HG03442 (cell line): ENCODE measurements around the gene NOX3.

Experiments
- ATAC-seq: cut with Tn5 transposase; IDR thresholded peaks from one replicate; pipeline ENCODE4 v1.9.1; 2021; ENCODE audit warnings: mild to moderate bottlenecking, moderate library complexity; ENCODE audit not compliant: unreplicated experiment

NOX3 gene

DNA sequence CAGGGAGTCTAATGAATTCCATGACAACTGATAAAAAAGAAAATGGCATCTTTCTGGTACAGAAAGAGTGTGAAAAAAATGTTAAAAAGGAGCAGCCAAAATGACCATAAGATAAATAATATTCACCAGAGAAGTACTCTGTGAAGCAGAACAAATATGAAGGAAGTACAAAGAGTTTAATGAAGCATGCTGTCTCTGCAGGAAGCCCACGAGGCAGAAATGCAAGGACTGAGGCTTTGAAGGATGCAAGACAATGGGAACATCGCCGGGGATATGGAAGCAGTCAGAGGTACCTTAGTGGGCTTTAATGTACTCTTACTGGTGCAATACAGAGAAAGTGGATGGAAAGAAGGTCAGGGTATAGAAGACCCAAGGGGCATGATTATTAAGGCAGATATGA, 50.7 kb downstream of the NOX3 start:
- no peak for ATAC-seq

DNA sequence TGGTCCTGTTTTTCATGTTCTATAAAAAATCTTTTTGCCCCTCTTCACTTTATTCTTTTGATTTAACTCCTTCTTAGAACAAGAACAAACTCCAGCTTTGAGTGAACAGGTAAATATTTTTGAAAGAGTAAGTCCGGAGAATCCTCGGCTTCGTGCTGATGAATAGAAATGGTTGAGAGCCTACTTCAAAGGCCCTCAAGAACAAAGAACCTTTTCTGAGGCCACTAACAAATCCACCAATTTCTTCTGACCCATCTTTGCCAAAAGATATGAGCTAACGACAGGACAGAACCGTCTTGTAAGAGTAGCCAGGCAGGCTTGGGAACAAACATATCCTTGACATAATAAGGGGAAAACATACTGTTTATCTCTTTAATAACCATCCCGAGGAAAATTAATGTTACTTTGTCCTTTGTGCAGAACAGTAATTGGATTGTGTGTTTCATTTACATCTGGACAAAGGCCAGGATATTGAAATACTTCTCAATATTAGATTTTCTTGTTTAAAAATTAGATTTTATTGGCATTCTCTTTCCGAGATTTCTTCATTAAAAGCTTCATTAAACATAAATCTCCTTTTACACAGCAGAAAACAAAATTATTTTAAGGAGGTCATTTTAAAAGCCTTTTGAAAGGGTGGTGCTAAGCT, 52.9 kb downstream of the NOX3 start:
- ATAC-seq = no peak

GRCh38 chr6:155400654-155400965, 55.0 kb downstream of the NOX3 start:
- ATAC-seq = no peak

- ATAC-seq = no peak
Observed at GRCh38 chr6:155399745-155400653, 55.6 kb downstream of the NOX3 start.

GRCh38 chr6:155399062-155399744, 56.4 kb downstream of the NOX3 start:
- ATAC-seq = no peak

DNA sequence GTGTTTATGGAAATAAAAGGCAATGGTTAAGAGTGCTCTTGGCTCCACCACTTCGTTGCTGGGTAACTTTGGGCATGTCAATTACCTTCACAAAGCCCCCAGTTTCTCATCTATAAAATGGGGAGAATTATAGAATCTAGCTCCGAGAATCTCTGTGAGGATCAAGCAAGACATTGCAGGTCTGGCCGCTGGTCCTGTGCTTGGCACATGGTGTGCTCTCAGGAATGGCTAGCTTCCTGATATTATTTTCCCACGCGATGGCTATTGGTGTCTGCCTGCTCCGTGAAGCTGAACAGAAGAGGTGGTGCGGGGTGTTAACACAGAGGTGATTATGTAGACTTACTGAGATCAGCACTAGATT, 57.0 kb downstream of the NOX3 start:
- ATAC-seq = no peak

GRCh38 chr6:155398221-155398620, 57.4 kb downstream of the NOX3 start:
- ATAC-seq = no peak

- no peak for ATAC-seq
Observed at GRCh38 chr6:155397172-155397705, 58.4 kb downstream of the NOX3 start.

- no peak for ATAC-seq
Observed at GRCh38 chr6:155396605-155397004, 59.0 kb downstream of the NOX3 start.

GRCh38 chr6:155395339-155395738, 60.3 kb downstream of the NOX3 start:
- ATAC-seq = no peak

GRCh38 chr6:155389130-155389529, 66.5 kb downstream of the NOX3 start:
- no peak for ATAC-seq

GRCh38 chr6:155388591-155388990, 67.0 kb downstream of the NOX3 start:
- no peak for ATAC-seq

GRCh38 chr6:155387481-155387880, 68.2 kb downstream of the NOX3 start:
- no peak for ATAC-seq

DNA sequence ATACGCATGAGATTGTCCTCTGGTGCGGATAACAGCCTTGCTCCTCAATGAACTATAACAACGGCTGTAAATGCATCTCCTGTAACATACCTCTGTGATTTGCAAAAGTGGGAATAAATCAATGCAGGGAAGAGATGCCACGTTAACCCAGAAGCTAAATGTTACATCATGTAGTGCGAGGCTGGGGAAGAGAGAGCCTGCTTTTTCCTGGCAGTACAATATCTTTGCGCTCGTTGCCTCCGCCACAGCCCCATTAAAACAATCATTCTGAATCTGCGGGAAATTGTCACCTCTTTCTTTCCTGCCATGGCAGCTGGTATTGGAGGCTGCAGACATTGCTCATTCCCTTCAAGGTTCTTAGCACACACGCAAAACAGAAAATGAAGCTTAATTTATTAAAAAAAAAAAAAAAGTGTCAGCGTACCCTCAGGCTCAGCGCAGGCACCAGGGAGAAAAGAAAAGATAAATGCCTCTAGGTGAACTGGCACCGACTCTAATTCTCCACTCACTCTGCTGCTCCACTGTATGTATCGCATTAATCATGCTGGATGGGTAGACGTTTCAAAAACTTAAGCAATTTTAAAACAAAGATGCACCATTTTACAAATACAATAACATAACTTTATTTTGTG, 71.2 kb downstream of the NOX3 start:
- no peak for ATAC-seq

DNA sequence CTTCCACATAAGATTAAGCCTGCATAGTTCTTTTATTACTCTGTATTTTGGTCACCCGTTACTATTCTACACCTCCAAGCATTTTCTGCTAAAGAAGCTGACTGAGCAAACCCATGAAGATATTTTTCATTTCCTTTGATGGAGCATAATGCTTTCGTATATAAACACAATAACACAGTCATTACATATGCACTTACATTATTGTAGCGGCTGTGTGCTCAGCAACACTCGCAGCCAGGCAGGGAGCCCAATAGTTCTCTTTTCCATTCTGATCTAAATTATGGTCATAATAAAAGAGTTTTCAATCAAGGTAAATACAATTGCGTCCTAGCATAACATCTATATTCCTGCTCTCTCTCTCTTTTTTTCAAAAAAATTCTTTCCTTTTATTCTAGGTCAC, 71.7 kb downstream of the NOX3 start:
- no peak for ATAC-seq

- no peak for ATAC-seq
Observed at GRCh38 chr6:155382338-155382685, 73.3 kb downstream of the NOX3 start.

DNA sequence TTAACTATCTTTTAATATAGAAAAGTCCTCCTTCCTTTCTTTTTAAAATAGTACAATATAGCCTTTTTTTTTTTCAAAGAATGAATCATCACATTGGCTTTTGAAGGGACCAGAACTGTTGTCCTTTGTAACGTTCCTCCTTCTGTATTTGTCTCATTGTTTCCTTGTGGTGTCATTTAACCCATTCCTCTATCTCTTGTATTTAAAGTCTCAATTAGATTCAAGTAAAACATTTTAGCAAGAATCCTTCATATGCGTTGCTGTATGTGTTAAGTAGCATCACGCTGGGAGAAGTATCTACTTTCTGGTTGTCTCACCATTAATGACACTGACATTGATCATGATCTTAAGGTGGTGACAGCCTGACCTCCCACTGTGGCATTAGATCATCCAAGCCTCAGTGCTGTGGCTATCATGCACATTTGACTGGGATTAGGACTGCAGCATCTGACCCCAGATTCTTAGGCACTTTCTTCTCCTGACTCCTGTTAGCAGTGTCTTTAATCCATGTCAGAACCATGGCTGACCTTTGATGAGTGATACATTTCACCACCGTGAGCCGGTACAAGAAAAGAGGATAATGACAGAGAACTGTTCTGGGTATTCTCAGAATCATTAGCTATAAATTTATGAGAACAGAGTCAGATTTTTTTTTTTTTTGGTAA, 73.8 kb downstream of the NOX3 start:
- no peak for ATAC-seq

DNA sequence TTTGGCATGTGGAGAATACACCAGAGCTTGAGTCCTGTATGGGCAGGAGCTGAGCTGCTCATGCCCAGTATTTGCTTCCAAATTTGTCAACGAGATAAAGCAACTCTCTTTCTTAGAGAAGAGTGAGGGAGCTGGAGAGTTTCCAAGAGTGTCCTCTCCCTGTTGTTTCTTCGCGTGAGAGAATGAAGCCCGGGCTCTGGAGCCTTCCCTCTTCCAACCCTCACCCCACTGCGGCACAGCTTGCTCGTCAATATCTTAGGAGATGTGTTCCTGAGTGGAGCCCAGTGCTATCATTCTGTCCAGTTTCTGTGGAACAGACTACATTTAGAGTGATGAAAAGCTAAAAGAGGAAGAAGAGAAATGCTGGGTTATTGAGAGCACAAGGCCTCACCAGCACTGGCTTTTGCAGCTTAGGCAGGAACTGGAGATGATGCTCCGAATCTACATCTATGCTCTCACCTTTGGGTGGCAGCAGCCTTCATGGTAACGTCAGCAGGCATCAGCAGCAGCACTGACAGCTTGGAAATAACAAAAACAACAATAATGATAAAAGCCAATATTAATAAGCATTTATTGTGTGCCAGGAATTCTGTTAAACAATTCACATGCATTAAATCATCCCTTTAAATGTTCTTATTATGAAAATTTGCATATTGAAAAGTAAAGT, 74.8 kb downstream of the NOX3 start:
- no peak for ATAC-seq

- no peak for ATAC-seq
Observed at GRCh38 chr6:155378724-155379123, 76.9 kb downstream of the NOX3 start.

DNA sequence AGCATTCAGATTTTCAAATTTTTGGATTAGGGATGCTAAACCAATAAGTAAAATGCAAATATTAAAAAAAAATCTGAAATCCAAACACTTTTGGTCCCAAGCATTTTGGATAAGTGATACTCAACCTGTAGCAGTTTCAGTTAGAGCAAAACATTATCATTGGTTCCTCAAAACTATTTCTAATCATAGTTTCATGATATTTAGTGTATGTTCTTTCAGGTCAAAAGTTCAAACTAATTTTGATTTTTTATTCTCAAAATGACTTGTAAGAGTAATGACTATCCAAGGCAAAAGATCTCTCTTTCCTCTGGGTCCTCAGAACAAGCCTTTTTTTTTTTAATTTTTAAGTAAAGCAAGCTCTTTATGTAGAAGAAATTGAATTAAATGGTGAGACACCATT, 77.4 kb downstream of the NOX3 start:
- ATAC-seq = peak; percentile 56
